Glutamatergic neuron (in vitro differentiated cells): ENCODE results near the gene USP49. TPM values are rescaled to one million over a fixed set of nuclear protein-coding genes. Genes with fewer than 3 reads are reported as not detected.

Source experiments
- DNase-seq: peaks from one replicate; pipeline ENCODE4 v3.0.0; 2022
- H3K27ac Mint-ChIP-seq: one replicate; pipeline ENCODE4 v1.8.0; 2020; ENCODE audit warnings: mild to moderate bottlenecking, mixed read lengths, inconsistent platforms; ENCODE audit not compliant: unreplicated experiment
- H3K27me3 Mint-ChIP-seq: one replicate; pipeline ENCODE4 v1.8.0; 2020; ENCODE audit warnings: mild to moderate bottlenecking, moderate library complexity, mixed read lengths, inconsistent platforms; ENCODE audit not compliant: unreplicated experiment
- H3K36me3 Mint-ChIP-seq: one replicate; pipeline ENCODE4 v1.8.0; 2020; ENCODE audit warnings: mild to moderate bottlenecking, mixed read lengths, inconsistent platforms; ENCODE audit not compliant: unreplicated experiment
- H3K4me1 Mint-ChIP-seq: one replicate; pipeline ENCODE4 v1.8.0; 2020; ENCODE audit warnings: mild to moderate bottlenecking, low read depth, mixed read lengths, inconsistent platforms; ENCODE audit not compliant: unreplicated experiment
- H3K4me3 Mint-ChIP-seq: one replicate; pipeline ENCODE4 v1.8.0; 2020; ENCODE audit warnings: mild to moderate bottlenecking, mixed read lengths, inconsistent platforms; ENCODE audit not compliant: unreplicated experiment
- H3K9me3 Mint-ChIP-seq: one replicate; pipeline ENCODE4 v1.8.0; 2020; ENCODE audit warnings: mild to moderate bottlenecking, moderate library complexity, mixed read lengths, inconsistent platforms; ENCODE audit not compliant: unreplicated experiment
- CTCF ChIP-seq: fragments of 200-600 bp; sonication (generic); IDR thresholded peaks from one replicate; pipeline ENCODE4 v1.5.0; 2021; ENCODE audit not compliant: partially characterized antibody, unreplicated experiment
- total RNA-seq: library from RNA; stranded (reverse); fragmentation: NEBNext Ultra II Directional; extraction: Animal tissue kit (Norgen Biotek cat#: 25700); gene quantifications from one replicate; pipeline ENCODE4 v1.2.1, GENCODE V29; 2021; ENCODE audit not compliant: unreplicated experiment

USP49 gene
- total RNA-seq, 1 donor from 2014 or later = 14.7 TPM

DNA sequence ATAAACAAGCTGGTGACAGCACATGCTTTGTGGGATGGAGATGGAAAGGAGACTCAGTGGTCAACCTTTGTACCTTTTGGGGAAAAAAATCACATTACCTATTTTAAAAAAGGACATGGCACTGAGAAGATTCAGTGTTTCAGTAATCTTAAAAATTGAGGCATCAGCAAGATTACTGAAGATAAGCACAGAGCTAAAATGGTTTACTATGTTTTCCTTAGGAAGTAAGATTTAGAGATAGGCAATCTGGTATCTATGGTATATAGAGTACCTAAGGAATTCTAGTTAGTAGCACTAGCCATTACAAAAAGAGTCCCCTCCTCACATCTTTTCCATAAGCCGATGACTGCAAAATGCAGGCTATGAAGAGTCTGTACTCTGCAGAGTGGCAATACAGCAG lies 72.0 kb downstream of the USP49 start:
- no peaks in the 10 kb centered on the region for H3K36me3 Mint-ChIP-seq
- TF ChIP-seq CTCF = no peak
- no peak for DNase-seq
- no peaks in the 10 kb centered on the region for H3K27me3 Mint-ChIP-seq
- H3K9me3 Mint-ChIP-seq = no peaks in the 10 kb centered on the region
- H3K27ac Mint-ChIP-seq = no peak overlapping the region
- H3K4me1 Mint-ChIP-seq = no peaks in the 10 kb centered on the region
- no peak overlapping the region for H3K4me3 Mint-ChIP-seq

- H3K4me1 Mint-ChIP-seq = no peaks in the 10 kb centered on the region
- TF ChIP-seq CTCF = no peak
- H3K9me3 Mint-ChIP-seq = no peaks in the 10 kb centered on the region
- no peak for DNase-seq
- no peaks in the 10 kb centered on the region for H3K27me3 Mint-ChIP-seq
- H3K36me3 Mint-ChIP-seq = no peaks in the 10 kb centered on the region
- H3K27ac Mint-ChIP-seq = no peak overlapping the region
- no peak overlapping the region for H3K4me3 Mint-ChIP-seq
Observed at GRCh38 chr6:41822021-41822420, 73.2 kb downstream of the USP49 start.

DNA sequence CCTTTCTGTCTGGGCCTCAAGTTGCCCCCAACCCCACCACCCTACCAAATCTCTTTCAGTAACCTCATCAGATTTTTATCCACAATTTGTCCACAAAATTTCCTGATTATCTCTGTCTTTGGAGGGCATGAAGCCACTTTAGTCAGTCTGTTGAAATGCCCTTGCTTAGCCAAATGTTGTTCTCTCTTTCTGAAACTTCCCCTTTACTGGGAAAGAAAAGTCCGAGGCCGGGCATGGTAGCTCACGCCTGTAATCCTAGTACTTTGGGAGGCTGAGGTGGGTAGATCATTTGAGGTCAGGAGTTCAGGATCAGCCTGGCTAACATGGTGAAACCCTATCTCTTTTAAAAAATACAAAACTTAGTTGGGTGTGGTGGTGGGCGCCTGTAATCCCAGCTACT lies 73.9 kb downstream of the USP49 start:
- H3K36me3 Mint-ChIP-seq = no peaks in the 10 kb centered on the region
- peaks cover under 1% of the 10 kb centered on the region for H3K4me1 Mint-ChIP-seq
- no peak for DNase-seq
- no peak overlapping the region for H3K27ac Mint-ChIP-seq
- no peak for TF ChIP-seq CTCF
- H3K27me3 Mint-ChIP-seq = no peaks in the 10 kb centered on the region
- no peak overlapping the region for H3K4me3 Mint-ChIP-seq
- H3K9me3 Mint-ChIP-seq = no peaks in the 10 kb centered on the region

GRCh38 chr6:41818271-41819054 lies 76.7 kb downstream of the USP49 start:
- TF ChIP-seq CTCF = no peak
- Mint-ChIP-seq H3K4me1 (peaks cover 13% of the 10 kb centered on the region), H3K4me3 (no peak overlapping the region), H3K36me3 (no peaks in the 10 kb centered on the region), H3K27ac (no peak overlapping the region), H3K27me3 (peaks cover 3% of the 10 kb centered on the region), H3K9me3 (no peaks in the 10 kb centered on the region)
- DNase-seq = no peak

DNA sequence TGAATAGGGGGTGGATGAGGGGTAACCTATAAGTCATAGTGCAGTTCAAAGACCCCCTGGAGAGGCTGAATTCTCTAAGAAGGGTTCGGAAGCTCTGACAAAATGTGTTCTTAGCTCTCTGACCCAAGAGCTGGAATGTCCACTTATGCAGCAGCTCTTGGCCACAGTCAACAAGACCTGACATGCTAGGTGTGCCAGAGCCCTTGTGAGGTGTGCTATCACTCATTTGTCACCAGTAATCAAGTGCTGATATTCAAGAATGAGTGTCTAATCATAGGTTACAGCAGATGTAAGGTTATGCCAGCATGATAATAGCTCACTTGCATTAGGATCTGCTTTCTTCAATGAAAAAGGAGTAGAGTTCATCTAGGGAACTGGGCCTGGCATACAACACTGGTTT lies 79.6 kb downstream of the USP49 start:
- Mint-ChIP-seq H3K9me3 (no peaks in the 10 kb centered on the region), H3K4me3 (no peak overlapping the region), H3K36me3 (no peaks in the 10 kb centered on the region), H3K4me1 (peaks cover 19% of the 10 kb centered on the region), H3K27ac (peak overlapping the region; percentile 78), H3K27me3 (peaks cover 3% of the 10 kb centered on the region)
- TF ChIP-seq CTCF = no peak
- no peak for DNase-seq
